GM20000 (cell line): ENCODE data around the gene UBE2E1.
"Not testable (repeated sequence)": the region's sequence is repeated elsewhere in the genome, so short reads cannot be mapped to it uniquely, and the experiment has no call there.

Experiments
- DNase-seq: peaks from one replicate; pipeline ENCODE4 v3.0.0; 2012; ENCODE audit warnings: low spot score
- CTCF ChIP-seq: IDR thresholded peaks from 2 replicates; pipeline ENCODE4 v1.5.1; 2012; ENCODE audit warnings: mild to moderate bottlenecking, control low read depth; ENCODE audit errors: extremely low read depth, missing control alignments

Gene UBE2E1

GRCh38 chr3:23916152-23916885 is 110.6 kb downstream of the UBE2E1 start:
- no peak for DNase-seq
- no peak for TF ChIP-seq CTCF

- TF ChIP-seq CTCF, result no peak
- peak; percentile 91 for DNase-seq
Observed at GRCh38 chr3:23916886-23917678, 111.3 kb downstream of the UBE2E1 start, which contains the start of the genes NKIRAS1 and RPL15. TSS of gene NKIRAS1 (minus strand) at chr3:23916990. CDS start at chr3:23910904, 6,086 bp downstream. TSS of gene RPL15 (plus strand) at chr3:23917132. CDS start at chr3:23917860, 728 bp downstream.

- peak; percentile 54 for DNase-seq
Observed at GRCh38 chr3:23917679-23918303, 112.0 kb downstream of the UBE2E1 start.

- not testable (repeated sequence) for DNase-seq
Observed at GRCh38 chr3:23918331-23918730, 112.6 kb downstream of the UBE2E1 start.

- no peak for TF ChIP-seq CTCF
- DNase-seq, result no peak
Observed at GRCh38 chr3:23919628-23920027, 113.9 kb downstream of the UBE2E1 start.

- DNase-seq, result no peak
- no peak for TF ChIP-seq CTCF
Observed at GRCh38 chr3:23920151-23920655, 114.4 kb downstream of the UBE2E1 start.

GRCh38 chr3:23921052-23921511 is 115.3 kb downstream of the UBE2E1 start:
- no peak for TF ChIP-seq CTCF
- no peak for DNase-seq

GRCh38 chr3:23923786-23924185 is 118.0 kb downstream of the UBE2E1 start:
- DNase-seq, result no peak
- no peak for TF ChIP-seq CTCF
